ACC112 (cell line): Measurements from ENCODE around the gene TMEM80.

Experiments
- H2AFZ ChIP-seq: fragments of 200-600 bp; sonication (generic); one replicate; pipeline ENCODE4 v1.6.0; 2017; ENCODE audit warnings: antibody characterized with exemption, low read length; ENCODE audit not compliant: unreplicated experiment
- H3K27ac ChIP-seq: fragments of 200-600 bp; sonication (generic); 2 replicates; pipeline ENCODE4 v1.5.1; 2014; ENCODE audit warnings: low read depth, mild to moderate bottlenecking, antibody characterized with exemption, low read length, moderate library complexity
- H3K27me3 ChIP-seq: fragments of 200-600 bp; sonication (generic); 2 replicates; pipeline ENCODE4 v1.6.1; 2014; ENCODE audit warnings: mild to moderate bottlenecking, antibody characterized with exemption, low read length, moderate library complexity, mixed read lengths; ENCODE audit not compliant: insufficient read depth
- H3K36me3 ChIP-seq: fragments of 200-600 bp; sonication (generic); 2 replicates; pipeline ENCODE4 v1.6.1; 2016; ENCODE audit warnings: mild to moderate bottlenecking, antibody characterized with exemption, low read length, moderate library complexity, mixed read lengths; ENCODE audit not compliant: insufficient read depth
- H3K4me1 ChIP-seq: fragments of 200-600 bp; sonication (generic); one replicate; pipeline ENCODE4 v1.6.1; 2016; ENCODE audit warnings: low read length, mixed read lengths; ENCODE audit not compliant: insufficient read depth, unreplicated experiment, control insufficient read depth
- H3K4me3 ChIP-seq: fragments of 200-600 bp; sonication (generic); 2 replicates; pipeline ENCODE4 v1.5.1; 2014; ENCODE audit warnings: mild to moderate bottlenecking, low read depth, low read length
- H3K79me2 ChIP-seq: fragments of 200-600 bp; sonication (generic); one replicate; pipeline ENCODE4 v1.6.0; 2016; ENCODE audit warnings: low read length; ENCODE audit not compliant: control insufficient read depth, unreplicated experiment, insufficient read depth

TMEM80 gene

GRCh38 chr11:659532-660085 lies 36.0 kb upstream of the TMEM80 start:
- Histone ChIP-seq H3K27me3 (no peaks in the 10 kb centered on the region), H3K79me2 (no peaks in the 10 kb centered on the region), H3K4me3 (no peak overlapping the region), H2AFZ (no peak overlapping the region), H3K36me3 (peaks cover 5% of the 10 kb centered on the region; the same call in 1 of the 2 replicates), H3K4me1 (no peaks in the 10 kb centered on the region), H3K27ac (no peak overlapping the region)

- peaks cover 8% of the 10 kb centered on the region for H3K36me3 ChIP-seq
- no peak overlapping the region for H3K27ac ChIP-seq
- no peaks in the 10 kb centered on the region for H3K4me1 ChIP-seq
- H3K27me3 ChIP-seq, result no peaks in the 10 kb centered on the region
- no peak overlapping the region for H2AFZ ChIP-seq
- no peak overlapping the region for H3K4me3 ChIP-seq
- no peaks in the 10 kb centered on the region for H3K79me2 ChIP-seq
Observed at GRCh38 chr11:660281-660680, 35.3 kb upstream of the TMEM80 start.

- H2AFZ ChIP-seq, result no peak overlapping the region
- no peak overlapping the region for H3K27ac ChIP-seq
- peaks cover 14% of the 10 kb centered on the region for H3K36me3 ChIP-seq
- no peaks in the 10 kb centered on the region for H3K27me3 ChIP-seq
- H3K79me2 ChIP-seq, result no peaks in the 10 kb centered on the region
- H3K4me1 ChIP-seq, result peaks cover under 1% of the 10 kb centered on the region
- no peak overlapping the region for H3K4me3 ChIP-seq
Observed at GRCh38 chr11:660681-661444, 34.8 kb upstream of the TMEM80 start.

- Histone ChIP-seq H2AFZ (no peak overlapping the region), H3K27me3 (no peaks in the 10 kb centered on the region), H3K79me2 (no peaks in the 10 kb centered on the region), H3K27ac (no peak overlapping the region), H3K36me3 (peaks cover 17% of the 10 kb centered on the region), H3K4me1 (peaks cover 4% of the 10 kb centered on the region), H3K4me3 (no peak overlapping the region)
Observed at GRCh38 chr11:662689-663274, 32.8 kb upstream of the TMEM80 start.

GRCh38 chr11:665062-665703 lies 30.4 kb upstream of the TMEM80 start:
- no peak overlapping the region for H2AFZ ChIP-seq
- peak overlapping the region; percentile 19; the same call in 1 of the 2 replicates for H3K27ac ChIP-seq

GRCh38 chr11:665704-666281 lies 29.8 kb upstream of the TMEM80 start:
- Histone ChIP-seq H3K27ac (peak overlapping the region; percentile 19; the same call in 1 of the 2 replicates), H3K4me3 (no peak overlapping the region), H2AFZ (no peak overlapping the region), H3K79me2 (no peaks in the 10 kb centered on the region), H3K27me3 (no peaks in the 10 kb centered on the region), H3K4me1 (peaks cover 4% of the 10 kb centered on the region), H3K36me3 (peaks cover 17% of the 10 kb centered on the region)

More at GRCh38 chr11:665062-665703, 30.4 kb upstream of the TMEM80 start:
- no peaks in the 10 kb centered on the region for H3K27me3 ChIP-seq
- no peak overlapping the region for H3K4me3 ChIP-seq
- H3K4me1 ChIP-seq, result peaks cover 4% of the 10 kb centered on the region
- H3K79me2 ChIP-seq, result no peaks in the 10 kb centered on the region
- H3K36me3 ChIP-seq, result peaks cover 17% of the 10 kb centered on the region

GRCh38 chr11:673866-674265 lies 21.8 kb upstream of the TMEM80 start:
- no peak overlapping the region for H3K27ac ChIP-seq
- no peaks in the 10 kb centered on the region for H3K27me3 ChIP-seq
- H2AFZ ChIP-seq, result no peak overlapping the region
- H3K79me2 ChIP-seq, result no peaks in the 10 kb centered on the region
- no peak overlapping the region for H3K4me3 ChIP-seq
- no peaks in the 10 kb centered on the region for H3K4me1 ChIP-seq
- peaks cover 25% of the 10 kb centered on the region; the same call in 1 of the 2 replicates for H3K36me3 ChIP-seq

- H3K27me3 ChIP-seq, result no peaks in the 10 kb centered on the region
- H3K4me1 ChIP-seq, result no peaks in the 10 kb centered on the region
- H3K36me3 ChIP-seq, result peaks cover 25% of the 10 kb centered on the region; the same call in 1 of the 2 replicates
- no peak overlapping the region for H3K4me3 ChIP-seq
- no peak overlapping the region for H2AFZ ChIP-seq
- H3K79me2 ChIP-seq, result no peaks in the 10 kb centered on the region
- H3K27ac ChIP-seq, result no peak overlapping the region
Observed at GRCh38 chr11:674406-674805, 21.2 kb upstream of the TMEM80 start.

GRCh38 chr11:678297-678696 lies 17.3 kb upstream of the TMEM80 start:
- no peaks in the 10 kb centered on the region for H3K4me1 ChIP-seq
- H3K27me3 ChIP-seq, result no peaks in the 10 kb centered on the region
- H2AFZ ChIP-seq, result no peak overlapping the region
- no peaks in the 10 kb centered on the region for H3K79me2 ChIP-seq
- H3K4me3 ChIP-seq, result no peak overlapping the region
- peaks cover 32% of the 10 kb centered on the region for H3K36me3 ChIP-seq
- H3K27ac ChIP-seq, result no peak overlapping the region
